GM12875 (cell line): Measurements from ENCODE around the gene LYRM4.

Experiments
- H3K4me3 ChIP-seq: one replicate; pipeline ENCODE4 v1.5.1; 2011; ENCODE audit warnings: low read depth, low read length, control low read depth
- CTCF ChIP-seq: IDR thresholded peaks from 2 replicates; pipeline ENCODE4 v1.5.1; 2011; ENCODE audit warnings: low read depth, mild to moderate bottlenecking, control low read depth, inconsistent platforms, low read length, moderate library complexity, borderline replicate concordance; ENCODE audit not compliant: insufficient read depth

Gene LYRM4

DNA sequence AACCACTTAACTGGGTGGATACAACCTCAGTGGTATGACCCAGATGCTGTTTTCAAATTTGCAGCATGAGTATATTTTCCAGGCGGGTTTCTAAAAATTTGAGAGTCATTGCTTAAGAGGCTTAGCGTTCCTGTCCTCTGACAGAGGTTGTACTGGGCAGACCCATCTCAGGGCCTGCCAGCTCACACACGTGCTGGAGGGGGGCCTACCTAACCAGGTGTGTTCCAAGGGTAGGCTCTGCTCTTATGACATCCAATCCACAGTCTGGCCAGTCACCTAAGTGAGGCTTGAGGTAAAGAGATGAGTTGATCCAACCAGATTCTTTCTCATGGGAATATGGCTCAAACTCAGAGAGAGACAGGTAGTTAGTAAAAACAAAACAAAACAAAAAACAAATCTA, 1.3 kb downstream of the LYRM4 start:
- no peak for TF ChIP-seq CTCF
- no peak overlapping the region for H3K4me3 ChIP-seq

GRCh38 chr6:5257400-5257799, 3.4 kb downstream of the LYRM4 start:
- no peak overlapping the region for H3K4me3 ChIP-seq
- TF ChIP-seq CTCF = no peak

DNA sequence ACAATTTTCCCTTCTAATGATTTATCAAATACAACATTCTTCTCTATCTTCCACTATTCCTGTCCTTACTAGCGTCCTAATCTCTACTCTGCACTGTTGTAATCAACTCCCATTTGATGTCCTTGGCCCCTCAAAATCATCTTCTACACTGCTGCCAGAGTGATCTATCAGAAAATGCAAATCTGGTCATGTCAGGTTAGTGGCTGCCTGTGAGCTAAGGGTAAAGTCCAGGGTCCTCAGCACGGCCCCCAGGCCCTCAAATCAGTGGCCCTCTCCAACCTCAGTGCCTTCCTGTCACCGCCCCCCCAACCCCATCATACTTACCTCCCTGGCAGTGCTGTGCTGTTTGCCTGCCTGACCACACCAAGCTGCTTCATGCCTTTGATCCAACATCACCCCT, 3.8 kb downstream of the LYRM4 start:
- TF ChIP-seq CTCF = no peak

GRCh38 chr6:5250911-5251310, 9.8 kb downstream of the LYRM4 start:
- no peak overlapping the region for H3K4me3 ChIP-seq
- TF ChIP-seq CTCF = no peak

More for the DNA sequence above, 3.8 kb downstream of the LYRM4 start:
- H3K4me3 ChIP-seq = no peak overlapping the region

GRCh38 chr6:5250451-5250850, 10.3 kb downstream of the LYRM4 start:
- no peak overlapping the region for H3K4me3 ChIP-seq
- no peak for TF ChIP-seq CTCF

- TF ChIP-seq CTCF = no peak
- H3K4me3 ChIP-seq = no peak overlapping the region
Measured at GRCh38 chr6:5249451-5250122, 11.2 kb downstream of the LYRM4 start.

DNA sequence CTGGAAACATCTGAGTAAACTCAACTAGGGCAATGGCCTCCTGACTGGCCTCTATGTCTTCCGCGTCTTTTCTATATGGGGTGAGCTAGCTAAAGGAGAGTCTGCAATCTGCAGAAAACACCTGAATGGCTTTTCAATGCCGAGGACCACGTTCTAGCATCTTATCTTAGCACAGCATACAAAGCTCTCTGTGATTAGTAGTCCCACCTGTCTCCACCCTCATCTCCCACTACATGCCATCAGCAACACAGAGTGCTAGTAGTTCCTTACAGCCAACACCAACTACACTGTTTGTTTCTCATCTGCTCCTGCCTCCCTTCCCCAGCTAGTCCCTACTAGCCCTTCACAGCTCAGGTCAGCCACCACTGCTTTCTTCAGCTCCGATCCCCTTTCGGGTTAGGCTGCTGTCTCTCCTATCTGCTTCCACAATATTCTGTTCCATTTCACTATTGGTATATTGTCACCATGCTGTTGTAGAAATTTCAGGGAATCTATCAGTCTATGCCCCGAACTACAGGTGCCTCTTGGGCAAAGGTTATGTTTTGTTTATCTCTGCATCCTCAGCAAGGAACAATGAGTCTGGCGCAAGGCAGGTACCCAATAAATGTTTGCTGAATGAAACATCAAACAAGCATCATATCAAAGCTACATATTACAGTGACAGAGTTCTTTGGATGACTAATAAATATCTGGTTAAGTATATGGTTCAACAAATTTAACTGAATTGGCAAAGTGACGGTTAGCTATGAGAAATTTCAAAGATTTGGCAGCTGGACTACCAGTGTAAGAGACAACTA, 12.2 kb downstream of the LYRM4 start:
- H3K4me3 ChIP-seq = no peak overlapping the region
- no peak for TF ChIP-seq CTCF
